HL-60 (cell line): ENCODE measurements around the gene C2orf80.

ENCODE experiments used
- GABPA ChIP-seq: IDR thresholded peaks from 2 replicates; pipeline ENCODE4 v1.6.1; 2012; ENCODE audit warnings: low read depth
- POLR2AphosphoS5 ChIP-seq: IDR thresholded peaks from 2 replicates; pipeline ENCODE4 v1.6.1; 2012; ENCODE audit warnings: low read depth
- REST ChIP-seq: IDR thresholded peaks from 2 replicates; pipeline ENCODE4 v1.6.1; 2012; ENCODE audit warnings: low read depth; ENCODE audit not compliant: insufficient replicate concordance
- SPI1 ChIP-seq: IDR thresholded peaks from 2 replicates; pipeline ENCODE4 v1.6.1; 2012; ENCODE audit warnings: low read depth, mild to moderate bottlenecking, borderline replicate concordance
- TF ChIP-seq, protein P1 (sequence below): IDR thresholded peaks from one replicate; pipeline ENCODE4 v1.5.1; 2011; ENCODE audit warnings: low read length, control low read depth, inconsistent platforms; ENCODE audit not compliant: insufficient read depth

- TF ChIP-seq, protein P1, sequence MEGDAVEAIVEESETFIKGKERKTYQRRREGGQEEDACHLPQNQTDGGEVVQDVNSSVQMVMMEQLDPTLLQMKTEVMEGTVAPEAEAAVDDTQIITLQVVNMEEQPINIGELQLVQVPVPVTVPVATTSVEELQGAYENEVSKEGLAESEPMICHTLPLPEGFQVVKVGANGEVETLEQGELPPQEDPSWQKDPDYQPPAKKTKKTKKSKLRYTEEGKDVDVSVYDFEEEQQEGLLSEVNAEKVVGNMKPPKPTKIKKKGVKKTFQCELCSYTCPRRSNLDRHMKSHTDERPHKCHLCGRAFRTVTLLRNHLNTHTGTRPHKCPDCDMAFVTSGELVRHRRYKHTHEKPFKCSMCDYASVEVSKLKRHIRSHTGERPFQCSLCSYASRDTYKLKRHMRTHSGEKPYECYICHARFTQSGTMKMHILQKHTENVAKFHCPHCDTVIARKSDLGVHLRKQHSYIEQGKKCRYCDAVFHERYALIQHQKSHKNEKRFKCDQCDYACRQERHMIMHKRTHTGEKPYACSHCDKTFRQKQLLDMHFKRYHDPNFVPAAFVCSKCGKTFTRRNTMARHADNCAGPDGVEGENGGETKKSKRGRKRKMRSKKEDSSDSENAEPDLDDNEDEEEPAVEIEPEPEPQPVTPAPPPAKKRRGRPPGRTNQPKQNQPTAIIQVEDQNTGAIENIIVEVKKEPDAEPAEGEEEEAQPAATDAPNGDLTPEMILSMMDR = no peak
- no peak for TF ChIP-seq POLR2AphosphoS5
- TF ChIP-seq SPI1 = no peak
- TF ChIP-seq REST = no peak
- no peak for TF ChIP-seq GABPA
Measured at GRCh38 chr2:208183526-208183925, 6.3 kb downstream of the C2orf80 start.
